ENCODE results near the gene FRZB.

The FRZB gene

DNA sequence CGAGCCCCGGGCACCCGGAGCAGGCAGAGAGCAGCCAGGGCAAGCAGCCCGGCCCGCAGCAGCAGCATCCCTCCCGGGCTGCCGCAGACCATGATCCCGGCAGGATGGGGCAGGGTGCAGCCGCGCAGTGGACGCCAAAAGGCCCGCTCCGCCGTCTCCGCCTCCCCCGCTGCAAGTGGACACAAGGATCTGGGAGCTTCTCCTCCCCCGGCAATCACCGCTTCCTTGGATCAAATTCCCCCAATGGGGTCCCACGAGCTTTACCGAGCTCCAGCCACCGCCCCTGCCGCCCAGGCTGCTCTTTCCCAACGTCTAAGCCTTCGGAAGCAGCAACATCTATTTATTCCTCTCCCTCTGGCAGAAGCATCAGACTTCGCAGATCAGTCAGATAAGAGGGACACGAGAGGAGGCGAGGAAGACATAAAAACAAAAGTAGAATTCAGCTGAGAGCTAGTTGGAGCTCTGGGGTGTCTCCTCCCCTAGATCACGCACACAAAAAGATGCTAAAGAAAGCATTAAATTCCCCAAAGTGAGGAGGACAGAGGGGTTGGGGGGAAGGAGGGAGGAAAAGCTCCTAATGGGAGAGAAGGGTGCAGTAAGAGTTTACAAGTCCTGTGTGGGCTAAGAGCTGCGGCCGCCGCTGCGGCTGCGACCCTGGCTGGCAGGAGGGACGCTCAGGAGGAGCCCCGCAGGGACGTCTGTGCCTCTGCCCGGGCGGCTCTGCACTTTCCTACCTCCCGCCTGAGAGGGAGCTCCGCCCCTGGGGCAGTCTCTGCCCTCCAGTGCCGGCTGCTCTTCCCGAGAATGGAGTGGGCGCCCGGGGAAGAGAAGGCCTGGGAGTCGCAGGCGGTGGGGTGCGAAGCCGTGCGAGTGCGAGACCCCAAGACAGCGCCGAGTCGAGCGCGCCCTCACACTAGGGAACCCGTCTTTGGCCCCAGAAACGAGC is at the start of gene FRZB:
Gene FRZB (minus strand): TSS at position 177 of the 946 bp plus-strand sequence. CDS start 85 bp downstream, at position 92.
- H3K4me1 ChIP-seq (ENCODE audit: control insufficient read depth, insufficient read depth, low read length) = peaks cover 18% of the 10 kb centered on the region
- no peaks in the 10 kb centered on the region for H3K9me3 ChIP-seq (ENCODE audit: control insufficient read depth, insufficient read depth, low read depth, low read length)
- H3K27ac ChIP-seq (ENCODE audit: low read depth, low read length) = no peak within 1 kb of the TSS
- H3K27me3 ChIP-seq (ENCODE audit: control insufficient read depth, insufficient read depth, low read length) = peaks cover 40% of the 10 kb centered on the region
- no peaks in the 10 kb centered on the region for H3K36me3 ChIP-seq (ENCODE audit: control insufficient read depth, insufficient read depth, low read length)
- peak within 1 kb of the TSS; percentile 54 for H3K9ac ChIP-seq (ENCODE audit: low read length)
- peak within 1 kb of the TSS; percentile 83 for H3K4me3 ChIP-seq (ENCODE audit: low read depth, low read length)

DNA sequence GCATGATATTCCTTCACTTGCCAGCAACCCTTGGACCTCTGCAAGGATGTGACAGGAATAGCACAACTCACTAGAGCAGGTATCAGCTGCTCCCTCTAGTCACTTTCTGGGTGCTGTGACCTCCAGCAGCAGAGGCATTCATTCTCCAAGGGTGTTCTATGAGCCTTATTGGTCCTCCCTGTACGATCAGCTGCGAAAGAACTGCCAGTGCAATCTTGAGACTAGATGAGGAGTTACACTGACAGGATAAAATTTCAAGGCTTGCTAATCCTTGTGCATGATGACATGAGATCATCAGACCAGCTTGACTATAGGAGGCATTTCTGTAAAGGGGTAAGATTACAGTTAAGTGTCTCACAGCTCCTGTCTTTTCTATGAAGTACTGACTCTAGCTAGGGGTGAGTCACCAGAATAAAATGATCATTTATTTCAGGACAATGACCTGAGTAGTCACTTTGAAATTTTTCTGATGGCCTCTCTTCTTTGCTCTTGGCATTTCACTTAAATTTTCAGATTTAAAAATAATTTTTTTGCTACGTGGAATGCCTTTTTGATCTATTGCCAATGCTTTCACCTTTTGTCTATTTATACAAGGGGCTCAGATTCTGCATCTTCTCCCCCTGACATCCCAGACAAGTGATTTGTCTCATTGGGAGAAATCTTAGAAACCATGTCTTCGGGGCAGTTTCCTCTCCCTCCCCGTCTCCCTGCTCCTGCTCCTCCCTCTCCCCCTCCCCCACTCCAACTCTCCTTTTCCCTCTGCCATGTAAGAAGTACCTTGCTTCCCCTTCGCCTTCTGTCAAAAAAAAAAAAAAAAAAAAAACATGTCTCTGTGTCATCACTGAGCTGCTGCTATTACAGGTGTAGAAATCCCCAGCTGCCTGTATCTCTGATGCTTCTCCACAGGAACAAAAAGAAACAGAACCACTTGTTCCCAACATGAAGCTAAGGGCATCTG is 49.2 kb upstream of the FRZB start:
- Histone ChIP-seq H3K36me3 (ENCODE audit: control insufficient read depth, insufficient read depth, low read length) (peaks cover 69% of the 10 kb centered on the region), H3K27ac (ENCODE audit: low read depth, low read length) (no peak overlapping the region), H3K4me1 (ENCODE audit: control insufficient read depth, insufficient read depth, low read length) (no peaks in the 10 kb centered on the region; the same call in 1 of the 2 replicates), H3K9me3 (ENCODE audit: control insufficient read depth, insufficient read depth, low read depth, low read length) (no peaks in the 10 kb centered on the region), H3K27me3 (ENCODE audit: control insufficient read depth, insufficient read depth, low read length) (no peaks in the 10 kb centered on the region), H3K9ac (ENCODE audit: low read length) (no peak overlapping the region), H3K4me3 (ENCODE audit: low read depth, low read length) (no peak overlapping the region)

GRCh38 chr2:182914852-182915251 is 48.4 kb upstream of the FRZB start:
- Histone ChIP-seq H3K4me3 (ENCODE audit: low read depth, low read length) (no peak overlapping the region), H3K27me3 (ENCODE audit: control insufficient read depth, insufficient read depth, low read length) (no peaks in the 10 kb centered on the region), H3K27ac (ENCODE audit: low read depth, low read length) (no peak overlapping the region), H3K36me3 (ENCODE audit: control insufficient read depth, insufficient read depth, low read length) (peaks cover 68% of the 10 kb centered on the region), H3K9ac (ENCODE audit: low read length) (no peak overlapping the region), H3K4me1 (ENCODE audit: control insufficient read depth, insufficient read depth, low read length) (no peaks in the 10 kb centered on the region; the same call in 1 of the 2 replicates), H3K9me3 (ENCODE audit: control insufficient read depth, insufficient read depth, low read depth, low read length) (no peaks in the 10 kb centered on the region)

DNA sequence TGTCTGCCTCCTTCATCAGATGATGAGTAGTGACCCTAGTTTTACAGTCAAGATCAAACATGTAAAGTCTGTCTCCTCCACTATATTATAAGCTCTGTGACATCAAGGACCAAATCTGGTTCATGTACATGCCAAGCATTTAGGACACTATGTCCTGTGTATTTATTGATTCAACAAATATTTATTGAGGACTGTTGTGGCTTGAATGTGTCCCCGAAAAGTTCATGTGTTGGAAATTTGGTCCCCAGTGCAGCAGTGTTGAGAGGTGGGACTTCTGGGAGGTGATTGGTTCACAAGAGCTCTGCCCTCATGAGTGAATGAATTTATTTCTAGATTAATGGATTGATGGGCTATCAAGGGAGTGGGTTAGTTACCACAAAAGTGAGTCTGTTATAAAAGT is 46.6 kb upstream of the FRZB start:
- Histone ChIP-seq H3K9me3 (ENCODE audit: control insufficient read depth, insufficient read depth, low read depth, low read length) (no peaks in the 10 kb centered on the region), H3K27ac (ENCODE audit: low read depth, low read length) (no peak overlapping the region), H3K27me3 (ENCODE audit: control insufficient read depth, insufficient read depth, low read length) (no peaks in the 10 kb centered on the region), H3K4me1 (ENCODE audit: control insufficient read depth, insufficient read depth, low read length) (no peaks in the 10 kb centered on the region; the same call in 1 of the 2 replicates), H3K4me3 (ENCODE audit: low read depth, low read length) (no peak overlapping the region), H3K36me3 (ENCODE audit: control insufficient read depth, insufficient read depth, low read length) (peaks cover 62% of the 10 kb centered on the region), H3K9ac (ENCODE audit: low read length) (no peak overlapping the region)

GRCh38 chr2:182912518-182912915 is 46.1 kb upstream of the FRZB start:
- no peak overlapping the region for H3K27ac ChIP-seq (ENCODE audit: low read depth, low read length)
- no peak overlapping the region for H3K9ac ChIP-seq (ENCODE audit: low read length)
- peaks cover 4% of the 10 kb centered on the region; the same call in 1 of the 2 replicates for H3K4me1 ChIP-seq (ENCODE audit: control insufficient read depth, insufficient read depth, low read length)
- no peaks in the 10 kb centered on the region for H3K9me3 ChIP-seq (ENCODE audit: control insufficient read depth, insufficient read depth, low read depth, low read length)
- H3K36me3 ChIP-seq (ENCODE audit: control insufficient read depth, insufficient read depth, low read length) = peaks cover 57% of the 10 kb centered on the region
- H3K27me3 ChIP-seq (ENCODE audit: control insufficient read depth, insufficient read depth, low read length) = no peaks in the 10 kb centered on the region
- H3K4me3 ChIP-seq (ENCODE audit: low read depth, low read length) = no peak overlapping the region

GRCh38 chr2:182911813-182912517 is 45.5 kb upstream of the FRZB start:
- Histone ChIP-seq H3K27ac (ENCODE audit: low read depth, low read length) (no peak overlapping the region), H3K36me3 (ENCODE audit: control insufficient read depth, insufficient read depth, low read length) (peaks cover 51% of the 10 kb centered on the region), H3K9ac (ENCODE audit: low read length) (no peak overlapping the region), H3K27me3 (ENCODE audit: control insufficient read depth, insufficient read depth, low read length) (no peaks in the 10 kb centered on the region), H3K9me3 (ENCODE audit: control insufficient read depth, insufficient read depth, low read depth, low read length) (no peaks in the 10 kb centered on the region), H3K4me1 (ENCODE audit: control insufficient read depth, insufficient read depth, low read length) (peaks cover 8% of the 10 kb centered on the region; the same call in 1 of the 2 replicates), H3K4me3 (ENCODE audit: low read depth, low read length) (no peak overlapping the region)

DNA sequence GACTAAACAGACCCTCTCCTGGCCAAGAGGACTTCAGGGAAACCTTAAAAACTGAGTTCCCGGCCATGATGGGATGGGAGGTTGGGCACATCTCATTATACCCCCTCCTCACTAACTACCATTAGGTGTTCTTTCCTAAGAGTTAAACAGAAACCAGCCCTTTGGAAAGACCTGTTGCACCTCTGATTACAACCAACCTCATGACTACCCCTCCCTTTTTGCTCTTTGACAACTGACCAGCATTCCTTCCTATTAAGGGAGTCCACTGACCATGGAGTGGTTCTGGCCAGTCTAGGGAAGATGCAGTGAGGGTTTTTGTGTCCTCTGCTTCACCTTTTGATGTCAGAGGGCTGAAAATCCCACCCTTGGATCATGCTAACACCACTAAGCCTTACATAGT is 44.5 kb upstream of the FRZB start:
- Histone ChIP-seq H3K4me1 (ENCODE audit: control insufficient read depth, insufficient read depth, low read length) (peaks cover 8% of the 10 kb centered on the region; the same call in 1 of the 2 replicates), H3K27me3 (ENCODE audit: control insufficient read depth, insufficient read depth, low read length) (no peaks in the 10 kb centered on the region), H3K27ac (ENCODE audit: low read depth, low read length) (no peak overlapping the region), H3K4me3 (ENCODE audit: low read depth, low read length) (no peak overlapping the region), H3K36me3 (ENCODE audit: control insufficient read depth, insufficient read depth, low read length) (peaks cover 45% of the 10 kb centered on the region), H3K9me3 (ENCODE audit: control insufficient read depth, insufficient read depth, low read depth, low read length) (no peaks in the 10 kb centered on the region), H3K9ac (ENCODE audit: low read length) (no peak overlapping the region)

GRCh38 chr2:182907081-182907830 is 40.8 kb upstream of the FRZB start:
- Histone ChIP-seq H3K9ac (ENCODE audit: low read length) (no peak overlapping the region), H3K9me3 (ENCODE audit: control insufficient read depth, insufficient read depth, low read depth, low read length) (no peaks in the 10 kb centered on the region), H3K27ac (ENCODE audit: low read depth, low read length) (peak overlapping the region; percentile 24; the same call in 1 of the 2 replicates)

DNA sequence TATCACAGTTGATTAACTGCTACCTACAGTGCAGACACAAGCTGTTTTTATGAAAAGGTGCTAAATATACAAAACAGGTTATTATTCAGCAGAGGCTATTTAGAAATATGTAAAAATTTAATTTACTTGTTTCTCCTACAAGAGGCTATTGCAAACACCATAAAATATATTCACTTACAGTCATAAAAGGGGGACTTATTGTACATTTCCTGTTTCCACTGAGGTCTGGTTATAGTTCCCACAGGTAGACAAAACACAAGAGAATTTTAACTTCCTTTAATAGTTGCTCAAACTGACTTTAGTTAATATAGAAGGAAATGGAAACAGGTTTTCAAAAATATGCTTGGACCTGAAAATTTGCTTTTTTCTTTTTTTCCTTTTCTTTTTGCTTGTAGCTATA is 40.0 kb upstream of the FRZB start:
- peak overlapping the region; percentile 26; the same call in 1 of the 2 replicates for H3K27ac ChIP-seq (ENCODE audit: low read depth, low read length)
- H3K4me3 ChIP-seq (ENCODE audit: low read depth, low read length) = no peak overlapping the region
- H3K27me3 ChIP-seq (ENCODE audit: control insufficient read depth, insufficient read depth, low read length) = no peaks in the 10 kb centered on the region
- peaks cover 12% of the 10 kb centered on the region; the same call in 1 of the 2 replicates for H3K36me3 ChIP-seq (ENCODE audit: control insufficient read depth, insufficient read depth, low read length)
- no peak overlapping the region for H3K9ac ChIP-seq (ENCODE audit: low read length)
- peaks cover 8% of the 10 kb centered on the region; the same call in 1 of the 2 replicates for H3K4me1 ChIP-seq (ENCODE audit: control insufficient read depth, insufficient read depth, low read length)
- H3K9me3 ChIP-seq (ENCODE audit: control insufficient read depth, insufficient read depth, low read depth, low read length) = no peaks in the 10 kb centered on the region

More at GRCh38 chr2:182907081-182907830, 40.8 kb upstream of the FRZB start:
- Histone ChIP-seq H3K4me3 (ENCODE audit: low read depth, low read length) (no peak overlapping the region), H3K36me3 (ENCODE audit: control insufficient read depth, insufficient read depth, low read length) (peaks cover 12% of the 10 kb centered on the region; the same call in 1 of the 2 replicates), H3K4me1 (ENCODE audit: control insufficient read depth, insufficient read depth, low read length) (peaks cover 8% of the 10 kb centered on the region; the same call in 1 of the 2 replicates), H3K27me3 (ENCODE audit: control insufficient read depth, insufficient read depth, low read length) (no peaks in the 10 kb centered on the region)
